Chondrocyte (in vitro differentiated cells): ENCODE measurements around the gene MRPL34. TPM values are rescaled to one million over a fixed set of nuclear protein-coding genes. Genes with fewer than 3 reads are reported as not detected.

Source experiments
- DNase-seq: peaks from one replicate; pipeline ENCODE4 v3.0.0; 2021; ENCODE audit warnings: mixed read lengths, low spot score
- H3K27ac Mint-ChIP-seq: one replicate; pipeline ENCODE4 v1.8.0; 2021; ENCODE audit warnings: mild to moderate bottlenecking, moderate library complexity, mixed read lengths; ENCODE audit not compliant: unreplicated experiment
- H3K27me3 Mint-ChIP-seq: 2 replicates; pipeline ENCODE4 v1.8.0; 2021; ENCODE audit warnings: low read depth, mixed read lengths
- H3K36me3 Mint-ChIP-seq: 2 replicates; pipeline ENCODE4 v1.8.0; 2021; ENCODE audit warnings: low read depth, mixed read lengths
- H3K4me1 Mint-ChIP-seq: 2 replicates; pipeline ENCODE4 v1.8.0; 2021; ENCODE audit warnings: low read depth, mild to moderate bottlenecking, mixed read lengths
- H3K4me3 Mint-ChIP-seq: one replicate; pipeline ENCODE4 v1.8.0; 2021; ENCODE audit warnings: mild to moderate bottlenecking, moderate library complexity, mixed read lengths; ENCODE audit not compliant: unreplicated experiment
- H3K9me3 Mint-ChIP-seq: 2 replicates; pipeline ENCODE4 v1.8.0; 2021; ENCODE audit warnings: low read depth, mixed read lengths
- CTCF ChIP-seq: fragments of 200-600 bp; sonication (generic); IDR thresholded peaks from 2 replicates; pipeline ENCODE4 v1.5.0; 2021; ENCODE audit warnings: antibody characterized with exemption, mild to moderate bottlenecking, moderate library complexity
- total RNA-seq: library from RNA; stranded (reverse); gene quantifications from 3 replicates; pipeline ENCODE4 v1.2.1, GENCODE V29; 2021

The MRPL34 gene
- total RNA-seq, 1 donor from 2014 or later = 56.6 TPM

- no peak overlapping the region for H3K4me3 Mint-ChIP-seq
- no peak for TF ChIP-seq CTCF
- H3K9me3 Mint-ChIP-seq = no peaks in the 10 kb centered on the region
- peak overlapping the region; percentile 36 for H3K27ac Mint-ChIP-seq
- H3K4me1 Mint-ChIP-seq = peaks cover 32% of the 10 kb centered on the region
- H3K27me3 Mint-ChIP-seq = no peaks in the 10 kb centered on the region
- DNase-seq = no peak
- H3K36me3 Mint-ChIP-seq = no peaks in the 10 kb centered on the region
Observed at GRCh38 chr19:17352608-17353280, 47.1 kb downstream of the MRPL34 start.

DNA sequence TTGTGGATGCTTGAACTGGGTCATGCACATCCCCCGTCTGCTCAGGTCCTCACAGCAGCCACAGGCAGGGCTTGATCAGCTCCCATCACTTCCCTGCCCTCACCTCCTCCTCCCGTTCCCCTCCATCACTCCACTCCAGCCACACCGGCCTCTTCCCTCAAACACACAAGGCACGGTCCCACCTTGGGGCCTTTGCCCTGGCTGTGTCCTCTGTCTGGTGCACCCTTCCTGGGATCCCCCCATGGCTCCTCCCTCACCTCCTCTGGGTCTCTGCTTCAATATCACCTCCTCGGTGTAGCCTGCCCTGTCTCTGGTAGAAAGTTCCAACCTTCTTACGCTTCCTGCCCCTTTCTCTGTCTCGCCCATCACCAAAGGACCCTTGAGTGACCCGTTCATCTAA lies 47.7 kb downstream of the MRPL34 start:
- Mint-ChIP-seq H3K4me1 (peaks cover 30% of the 10 kb centered on the region), H3K27ac (no peak overlapping the region)
- DNase-seq = no peak

More for the DNA sequence above, 47.7 kb downstream of the MRPL34 start:
- Mint-ChIP-seq H3K36me3 (no peaks in the 10 kb centered on the region), H3K9me3 (no peaks in the 10 kb centered on the region), H3K4me3 (no peak overlapping the region), H3K27me3 (no peaks in the 10 kb centered on the region)
- no peak for TF ChIP-seq CTCF

Other genes starting within 250 kb of the MRPL34 start
- gene HAUS8, start 230.4 kb upstream of the MRPL34 start, total RNA-seq = 7.8 to 9.5 TPM (median 8.2 TPM) in 3 replicates
- gene MYO9B, start 230.1 kb upstream of the MRPL34 start, total RNA-seq = 90.8 to 98.1 TPM (median 94.6 TPM) in 3 replicates
- 27.3 to 31.7 TPM (median 29.9 TPM) in 3 replicates for gene USE1, start 90.5 kb upstream of the MRPL34 start, total RNA-seq
- gene OCEL1, start 79.6 kb upstream of the MRPL34 start, total RNA-seq = 21.1 to 23.8 TPM (median 22.3 TPM) in 3 replicates
- gene NR2F6, start 60.0 kb upstream of the MRPL34 start, total RNA-seq = 31.9 to 45.0 TPM (median 43.7 TPM) in 3 replicates
- gene USHBP1, start 41.1 kb upstream of the MRPL34 start, total RNA-seq = not detected in 3 replicates
- 83.3 to 100 TPM (median 91.2 TPM) in 3 replicates for gene BABAM1, start 38.4 kb upstream of the MRPL34 start, total RNA-seq
- gene ANKLE1, start 24.0 kb upstream of the MRPL34 start, total RNA-seq = 0.38 to 0.57 TPM (median 0.53 TPM) in 3 replicates
- 3.5 to 6.6 TPM (median 5.9 TPM) in 3 replicates for gene ABHD8, start 2.4 kb upstream of the MRPL34 start, total RNA-seq
- gene DDA1, start 3.7 kb downstream of the MRPL34 start, total RNA-seq = 53.0 to 66.6 TPM (median 63.9 TPM) in 3 replicates
- gene ANO8, start 29.0 kb downstream of the MRPL34 start, total RNA-seq = 16.7 to 18.9 TPM (median 16.8 TPM) in 3 replicates
- 16.7 to 20.9 TPM (median 20.6 TPM) in 3 replicates for gene GTPBP3, start 31.7 kb downstream of the MRPL34 start, total RNA-seq
- 0.22 to 0.44 TPM in 2 of 3 replicates, not detected in the other for gene PLVAP, start 71.5 kb downstream of the MRPL34 start, total RNA-seq
- gene CCDC194, start 88.3 kb downstream of the MRPL34 start, total RNA-seq = not detected in 3 replicates
- not detected in 3 replicates for gene BST2, start 99.8 kb downstream of the MRPL34 start, total RNA-seq
- gene MVB12A, start 114.2 kb downstream of the MRPL34 start, total RNA-seq = 36.3 to 46.7 TPM (median 39.4 TPM) in 3 replicates
- 0.27 to 0.57 TPM (median 0.28 TPM) in 3 replicates for gene TMEM221, start 142.8 kb downstream of the MRPL34 start, total RNA-seq
- gene NXNL1, start 155.1 kb downstream of the MRPL34 start, total RNA-seq = not detected in 3 replicates
- gene SLC27A1, start 164.7 kb downstream of the MRPL34 start, total RNA-seq = 6.8 to 7.9 TPM (median 7.7 TPM) in 3 replicates
- gene PGLS, start 205.8 kb downstream of the MRPL34 start, total RNA-seq = 73.7 to 112 TPM (median 108 TPM) in 3 replicates
- 113 to 146 TPM (median 140 TPM) in 3 replicates for gene COLGALT1, start 249.8 kb downstream of the MRPL34 start, total RNA-seq